Ishikawa (cell line): ENCODE results near the gene SNRPB2.

Source experiments
- CEBPB ChIP-seq: IDR thresholded peaks from 2 replicates; pipeline ENCODE4 v1.6.1; 2012
- CREB1 ChIP-seq: IDR thresholded peaks from 2 replicates; pipeline ENCODE4 v1.6.1; 2012; ENCODE audit warnings: low read depth
- EGR1 ChIP-seq: IDR thresholded peaks from 2 replicates; pipeline ENCODE4 v1.6.1; 2012
- EP300 ChIP-seq: IDR thresholded peaks from 2 replicates; pipeline ENCODE4 v1.6.1; 2012; ENCODE audit warnings: borderline replicate concordance
- FOXM1 ChIP-seq: IDR thresholded peaks from 2 replicates; pipeline ENCODE4 v1.6.1; 2012; ENCODE audit warnings: low read depth, borderline replicate concordance
- MAX ChIP-seq: IDR thresholded peaks from 2 replicates; pipeline ENCODE4 v1.6.1; 2012
- NFIC ChIP-seq: IDR thresholded peaks from 2 replicates; pipeline ENCODE4 v1.6.1; 2012
- RAD21 ChIP-seq: IDR thresholded peaks from 2 replicates; pipeline ENCODE4 v1.6.1; 2012; ENCODE audit warnings: low read depth
- REST ChIP-seq: IDR thresholded peaks from 2 replicates; pipeline ENCODE4 v1.6.1; 2012; ENCODE audit warnings: low read depth, mild to moderate bottlenecking
- TAF1 ChIP-seq: IDR thresholded peaks from 2 replicates; pipeline ENCODE4 v1.6.1; 2012; ENCODE audit warnings: low read depth, mild to moderate bottlenecking
- TCF12 ChIP-seq: IDR thresholded peaks from 2 replicates; pipeline ENCODE4 v1.6.1; 2012; ENCODE audit warnings: low read depth
- TEAD4 ChIP-seq: IDR thresholded peaks from 2 replicates; pipeline ENCODE4 v1.6.1; 2012
- YY1 ChIP-seq: IDR thresholded peaks from 2 replicates; pipeline ENCODE4 v1.6.1; 2012; ENCODE audit warnings: low read depth
- ZBTB7A ChIP-seq: IDR thresholded peaks from 2 replicates; pipeline ENCODE4 v1.6.1; 2012; ENCODE audit warnings: low read depth
- TF ChIP-seq, protein P1 (sequence below): IDR thresholded peaks from 2 replicates; pipeline ENCODE4 v1.6.1; 2012

SNRPB2 gene

GRCh38 chr20:16692442-16692841 is 37.4 kb upstream of the SNRPB2 start:
- TF ChIP-seq NFIC (no peak), MAX (no peak), EGR1 (no peak), TAF1 (no peak), TEAD4 (no peak), TCF12 (no peak)
- TF ChIP-seq, protein P1, sequence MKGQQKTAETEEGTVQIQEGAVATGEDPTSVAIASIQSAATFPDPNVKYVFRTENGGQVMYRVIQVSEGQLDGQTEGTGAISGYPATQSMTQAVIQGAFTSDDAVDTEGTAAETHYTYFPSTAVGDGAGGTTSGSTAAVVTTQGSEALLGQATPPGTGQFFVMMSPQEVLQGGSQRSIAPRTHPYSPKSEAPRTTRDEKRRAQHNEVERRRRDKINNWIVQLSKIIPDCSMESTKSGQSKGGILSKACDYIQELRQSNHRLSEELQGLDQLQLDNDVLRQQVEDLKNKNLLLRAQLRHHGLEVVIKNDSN, result no peak

GRCh38 chr20:16693278-16693677 is 36.5 kb upstream of the SNRPB2 start:
- TF ChIP-seq FOXM1, result no peak
- TF ChIP-seq MAX, result no peak
- no peak for TF ChIP-seq EGR1
- TF ChIP-seq TCF12, result no peak
- TF ChIP-seq CREB1, result no peak
- no peak for TF ChIP-seq RAD21
- no peak for TF ChIP-seq REST
- no peak for TF ChIP-seq TAF1
- TF ChIP-seq CEBPB, result no peak

DNA sequence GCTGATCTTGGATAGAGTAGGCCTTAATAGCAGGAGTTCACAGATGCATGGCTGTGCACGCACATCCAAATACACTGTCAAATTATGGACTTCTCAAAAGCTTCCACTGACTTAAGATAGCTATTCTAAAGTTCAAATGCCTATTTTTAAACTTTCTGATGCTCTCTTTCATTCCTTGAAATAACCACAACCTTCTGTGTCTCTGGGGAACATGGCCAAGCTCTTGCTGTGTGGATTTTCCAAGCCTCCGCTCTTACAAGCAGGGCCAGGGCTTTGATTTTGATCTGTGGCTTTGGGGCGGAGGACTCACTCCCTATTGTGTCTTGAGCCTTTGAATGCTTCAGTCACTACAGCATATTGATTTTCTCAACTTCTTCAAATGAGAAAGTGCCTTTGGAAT is 35.7 kb upstream of the SNRPB2 start:
- TF ChIP-seq TEAD4 (no peak), CREB1 (no peak), CEBPB (no peak), NFIC (no peak), TAF1 (no peak), TCF12 (no peak), ZBTB7A (no peak)
- TF ChIP-seq, protein P1, result no peak

DNA sequence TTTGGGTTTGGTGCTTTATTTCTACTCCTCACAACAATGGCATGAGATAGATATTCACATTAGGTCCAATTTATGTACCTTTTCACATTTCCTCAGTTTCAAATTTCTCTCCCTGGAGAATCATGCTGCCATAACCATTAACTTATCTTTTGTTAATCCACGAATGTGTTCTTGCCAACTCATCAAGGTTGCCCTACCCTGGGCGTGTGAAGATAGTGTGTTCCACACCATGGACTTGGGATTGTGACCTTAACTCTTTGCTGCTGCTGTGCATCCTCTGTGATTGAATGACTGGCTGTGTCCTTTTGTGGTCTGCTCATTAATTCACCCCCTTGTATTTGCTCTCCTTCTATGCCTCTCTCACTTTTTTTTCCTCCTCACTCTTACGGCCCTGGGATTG is 34.2 kb upstream of the SNRPB2 start:
- TF ChIP-seq TEAD4 (no peak), NFIC (no peak), CEBPB (no peak), YY1 (no peak)

DNA sequence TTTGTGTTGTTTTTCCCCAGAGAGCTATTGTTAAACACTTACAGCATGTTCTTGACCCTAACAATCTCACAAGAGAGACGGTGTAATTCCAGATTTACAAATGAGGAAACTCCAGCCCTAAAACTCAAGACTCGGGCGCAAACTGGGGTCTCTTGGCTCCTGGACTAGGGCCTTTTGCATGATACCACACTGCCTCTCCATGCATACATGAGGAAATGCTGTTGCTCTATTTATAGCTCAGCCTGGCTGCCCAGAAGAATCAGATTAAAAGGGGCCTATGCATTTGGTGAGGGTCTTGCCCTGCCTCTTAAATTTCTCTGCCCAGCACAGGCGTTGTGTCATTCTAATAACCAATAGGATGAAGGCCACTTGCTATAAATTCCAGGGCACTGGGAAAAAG is 30.5 kb upstream of the SNRPB2 start:
- TF ChIP-seq CREB1, result no peak
- no peak for TF ChIP-seq TCF12
- no peak for TF ChIP-seq EGR1
- no peak for TF ChIP-seq EP300

- TF ChIP-seq NFIC (no peak), YY1 (no peak), REST (no peak), EP300 (no peak), EGR1 (no peak), RAD21 (no peak), CREB1 (no peak), TCF12 (no peak), ZBTB7A (no peak), CEBPB (no peak), FOXM1 (no peak), TAF1 (no peak), TEAD4 (no peak), MAX (no peak)
- TF ChIP-seq, protein P1, result no peak
These were observed 28.5 kb upstream of the SNRPB2 start for GRCh38 chr20:16701296-16701695.

GRCh38 chr20:16703570-16703969 is 26.3 kb upstream of the SNRPB2 start:
- TF ChIP-seq TCF12 (no peak), MAX (no peak), FOXM1 (no peak), CREB1 (no peak), CEBPB (no peak), YY1 (no peak), RAD21 (no peak), ZBTB7A (no peak), REST (no peak)
- TF ChIP-seq, protein P1, result no peak
